Common myeloid progenitor, CD34-positive (primary cell): Measurements from ENCODE around the gene AATK.

Experiments
- CTCF ChIA-PET: fragments of 350-600 bp; sonication (Branson Sonifier 250); formaldehyde crosslinking; loops from one replicate; lab custom pipeline; 2021; ENCODE audit warnings: antibody characterized with exemption; lab: Charles Lee
- POLR2A ChIA-PET: fragments of 350-600 bp; sonication (Branson Sonifier 250); formaldehyde crosslinking; loops from one replicate; lab custom pipeline; 2021; ENCODE audit warnings: antibody characterized with exemption; lab: Charles Lee
- DNase-seq, 3 donors: peaks; one replicate each; pipeline versions ENCODE4 v3.0.0 to v3.0.0-alpha.2; 2013
- H3K27ac ChIP-seq, 2 experiments: 1 replicate in 1 of 2; 2 replicates in 1 of 2; pipeline ENCODE4 v1.7.0; 2013; ENCODE audit warnings: inconsistent platforms in 2 of 2, low read length in 2 of 2, mild to moderate bottlenecking in 2 of 2, low read depth in 1 of 2, moderate library complexity in 1 of 2; ENCODE audit not compliant: severe bottlenecking in 2 of 2, insufficient read depth in 1 of 2, poor library complexity in 1 of 2
- H3K27me3 ChIP-seq, 5 experiments: replicated peaks in 2 of 5; 1 replicate in 3 of 5; 2 replicates in 2 of 5; pipeline versions ENCODE4 v1.6.1 to v1.7.0; 2013; ENCODE audit warnings: low read length in 4 of 5, mild to moderate bottlenecking in 2 of 5, moderate library complexity in 2 of 5, inconsistent platforms in 1 of 5; ENCODE audit not compliant: insufficient read depth in 5 of 5, control insufficient read depth in 4 of 5
- H3K36me3 ChIP-seq, 4 experiments: 1 replicate in 2 of 4; 2 replicates in 2 of 4; pipeline versions ENCODE4 v1.6.1 to v1.7.0; 2013; ENCODE audit warnings: low read length in 3 of 4, control low read depth in 1 of 4, mild to moderate bottlenecking in 1 of 4; ENCODE audit not compliant: control insufficient read depth in 4 of 4, insufficient read depth in 4 of 4
- H3K4me1 ChIP-seq, 4 experiments: 1 replicate in 3 of 4; 2 replicates in 1 of 4; pipeline versions ENCODE4 v1.6.1 to v1.7.1; 2013; ENCODE audit warnings: low read length in 3 of 4, mild to moderate bottlenecking in 3 of 4, control low read depth in 1 of 4, inconsistent platforms in 1 of 4, moderate library complexity in 1 of 4; ENCODE audit not compliant: control insufficient read depth in 4 of 4, insufficient read depth in 4 of 4; ENCODE audit errors: control extremely low read depth in 1 of 4
- H3K4me3 ChIP-seq, 7 experiments: 1 replicate in 4 of 7; 2 replicates in 3 of 7; pipeline versions ENCODE4 v1.5.1 to v1.7.0; 2013; ENCODE audit warnings: mild to moderate bottlenecking in 7 of 7, low read length in 6 of 7, moderate library complexity in 6 of 7, inconsistent platforms in 2 of 7, low read depth in 2 of 7, control low read depth in 1 of 7; ENCODE audit not compliant: insufficient read depth in 4 of 7, control insufficient read depth in 1 of 7; ENCODE audit errors: extremely low read depth in 1 of 7
- H3K9me3 ChIP-seq, 5 experiments: 1 replicate in 4 of 5; 2 replicates in 1 of 5; pipeline versions ENCODE4 v1.6.1 to v1.7.1; 2013; ENCODE audit warnings: low read length in 4 of 5, mild to moderate bottlenecking in 2 of 5, inconsistent platforms in 1 of 5, low read depth in 1 of 5, moderate library complexity in 1 of 5; ENCODE audit not compliant: control insufficient read depth in 4 of 5, insufficient read depth in 2 of 5; ENCODE audit errors: control extremely low read depth in 1 of 5
- WGBS: methylation state at CpG from one replicate; pipeline ENCODE4 v1.1.5; 2013; ENCODE audit not compliant: insufficient coverage; 5-methylcytosine and 5-hydroxymethylcytosine counted together

Gene AATK

GRCh38 chr17:81129289-81129688 lies 36.7 kb downstream of the AATK start:
- H3K27me3 ChIP-seq = no peaks in the 10 kb centered on the region
- 90% methylated on average over 7 of the region's 11 CpGs for WGBS
- POLR2A ChIA-PET = interaction anchor here (0.5 kb wide), 1 partner anchor 137 kb away, joined by 3 read pairs; no protein-coding TSS in a partner anchor
- H3K36me3 ChIP-seq = no peaks in the 10 kb centered on the region
- no peak overlapping the region for H3K4me3 ChIP-seq
- CTCF ChIA-PET = no interaction called here
- H3K27ac ChIP-seq = no peak overlapping the region
- DNase-seq = no peak
- H3K4me1 ChIP-seq = no peaks in the 10 kb centered on the region
- H3K9me3 ChIP-seq = no peaks in the 10 kb centered on the region

GRCh38 chr17:81128774-81129173 lies 37.2 kb downstream of the AATK start:
- Histone ChIP-seq H3K4me1 (no peaks in the 10 kb centered on the region), H3K9me3 (no peaks in the 10 kb centered on the region), H3K36me3 (no peaks in the 10 kb centered on the region), H3K27ac (no peak overlapping the region), H3K27me3 (no peaks in the 10 kb centered on the region), H3K4me3 (no peak overlapping the region)
- WGBS = 98% methylated on average over 21 of the region's 23 CpGs
- DNase-seq = no peak
- CTCF ChIA-PET = no interaction called here
- POLR2A ChIA-PET = interaction anchor here (0.5 kb wide), 1 partner anchor 136 kb away, joined by 3 read pairs; no protein-coding TSS in a partner anchor

GRCh38 chr17:81128338-81128737 lies 37.7 kb downstream of the AATK start:
- no peak overlapping the region for H3K27ac ChIP-seq
- CTCF ChIA-PET = no interaction called here
- 93% methylated on average over 9 of the region's 14 CpGs for WGBS

GRCh38 chr17:81127526-81128177 lies 38.4 kb downstream of the AATK start:
- Histone ChIP-seq H3K27me3 (no peaks in the 10 kb centered on the region), H3K4me3 (no peak overlapping the region), H3K9me3 (no peaks in the 10 kb centered on the region), H3K4me1 (no peaks in the 10 kb centered on the region), H3K36me3 (no peaks in the 10 kb centered on the region), H3K27ac (no peak overlapping the region)
- POLR2A ChIA-PET = no interaction called here
- WGBS = 89% methylated on average over 18 of the region's 25 CpGs
- DNase-seq = no peak
- CTCF ChIA-PET = no interaction called here

More at GRCh38 chr17:81128338-81128737, 37.7 kb downstream of the AATK start:
- no peak for DNase-seq
- H3K27me3 ChIP-seq = no peaks in the 10 kb centered on the region
- H3K4me3 ChIP-seq = no peak overlapping the region
- no peaks in the 10 kb centered on the region for H3K4me1 ChIP-seq
- no peaks in the 10 kb centered on the region for H3K9me3 ChIP-seq
- no peaks in the 10 kb centered on the region for H3K36me3 ChIP-seq
- POLR2A ChIA-PET = no interaction called here

- CTCF ChIA-PET = no interaction called here
- Histone ChIP-seq H3K36me3 (no peaks in the 10 kb centered on the region), H3K4me3 (no peak overlapping the region), H3K27me3 (no peaks in the 10 kb centered on the region), H3K27ac (no peak overlapping the region), H3K9me3 (no peaks in the 10 kb centered on the region), H3K4me1 (no peaks in the 10 kb centered on the region)
- POLR2A ChIA-PET = no interaction called here
- WGBS = 80% methylated on average over 5 of the region's 5 CpGs
- DNase-seq = no peak
These were observed 38.9 kb downstream of the AATK start for GRCh38 chr17:81127133-81127455.

- no peak overlapping the region for H3K4me3 ChIP-seq
- no peaks in the 10 kb centered on the region for H3K4me1 ChIP-seq
- POLR2A ChIA-PET = interaction anchor here (1.1 kb wide), 1 partner anchor 10 kb away, joined by 3 read pairs; no protein-coding TSS in a partner anchor
- no peak for DNase-seq
- no peaks in the 10 kb centered on the region for H3K9me3 ChIP-seq
- H3K27me3 ChIP-seq = no peaks in the 10 kb centered on the region
- CTCF ChIA-PET = no interaction called here
- no peak overlapping the region for H3K27ac ChIP-seq
- WGBS = 96% methylated on average over 19 of the region's 34 CpGs
- no peaks in the 10 kb centered on the region for H3K36me3 ChIP-seq
These were observed 39.5 kb downstream of the AATK start for GRCh38 chr17:81126281-81127132.

- no peak for DNase-seq
- WGBS = 97% methylated on average over 11 of the region's 14 CpGs
- no peak overlapping the region for H3K27ac ChIP-seq
- no peaks in the 10 kb centered on the region for H3K4me1 ChIP-seq
- no peaks in the 10 kb centered on the region for H3K36me3 ChIP-seq
- H3K4me3 ChIP-seq = no peak overlapping the region
- ChIA-PET CTCF (interaction anchor here (0.8 kb wide), 1 partner anchor 10 kb away, joined by 3 read pairs; no protein-coding TSS in a partner anchor), POLR2A (interaction anchor here (0.6 to 1.1 kb wide), 2 partner anchors 9 to 101 kb away, joined by 3 read pairs; no protein-coding TSS in a partner anchor)
- H3K9me3 ChIP-seq = no peaks in the 10 kb centered on the region
- H3K27me3 ChIP-seq = no peaks in the 10 kb centered on the region
These were observed 40.4 kb downstream of the AATK start for GRCh38 chr17:81125573-81126081.
